HG03457 (cell line): ENCODE data around the gene RCAN3.
"Not testable (repeated sequence)": the region's sequence is repeated elsewhere in the genome, so short reads cannot be mapped to it uniquely, and the experiment has no call there.

Source experiments
- ATAC-seq: cut with Tn5 transposase; IDR thresholded peaks from one replicate; pipeline ENCODE4 v1.9.1; 2021; ENCODE audit warnings: moderate number of reproducible peaks; ENCODE audit not compliant: unreplicated experiment

RCAN3 gene

GRCh38 chr1:24502709-24503058, at the start of gene RCAN3:
Gene RCAN3, plus strand, starts transcription at chr1:24502836. Its CDS starts 11,537 bp downstream, at chr1:24514373.
- no peak for ATAC-seq

DNA sequence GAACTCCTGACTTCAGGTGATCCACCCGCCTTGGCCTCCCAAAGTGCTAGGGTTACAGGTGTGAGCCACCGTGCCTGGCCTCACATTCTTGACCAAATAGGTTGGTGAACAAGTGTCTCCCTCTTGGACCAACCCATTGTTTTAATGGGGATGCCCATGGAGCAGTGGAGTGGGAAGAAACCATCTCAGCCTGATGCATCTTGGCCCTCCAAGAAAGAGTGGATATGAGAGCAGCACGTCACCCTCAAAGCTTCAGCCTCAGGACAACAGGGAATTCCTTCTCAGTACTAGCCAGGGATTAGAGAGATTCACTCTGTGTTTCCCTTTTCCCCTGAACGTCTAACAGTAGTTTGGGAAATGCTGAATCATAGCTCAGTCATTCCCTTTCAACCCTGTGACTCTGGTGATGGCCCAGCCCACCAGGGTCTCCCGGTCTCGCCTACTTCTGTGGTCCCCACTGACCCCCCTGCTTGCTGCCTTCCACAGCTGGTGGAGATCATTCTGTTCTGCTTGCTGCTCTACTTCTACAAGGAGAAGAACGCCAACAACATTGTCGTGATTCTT, 49.6 kb upstream of the RCAN3 start:
- ATAC-seq = no peak

DNA sequence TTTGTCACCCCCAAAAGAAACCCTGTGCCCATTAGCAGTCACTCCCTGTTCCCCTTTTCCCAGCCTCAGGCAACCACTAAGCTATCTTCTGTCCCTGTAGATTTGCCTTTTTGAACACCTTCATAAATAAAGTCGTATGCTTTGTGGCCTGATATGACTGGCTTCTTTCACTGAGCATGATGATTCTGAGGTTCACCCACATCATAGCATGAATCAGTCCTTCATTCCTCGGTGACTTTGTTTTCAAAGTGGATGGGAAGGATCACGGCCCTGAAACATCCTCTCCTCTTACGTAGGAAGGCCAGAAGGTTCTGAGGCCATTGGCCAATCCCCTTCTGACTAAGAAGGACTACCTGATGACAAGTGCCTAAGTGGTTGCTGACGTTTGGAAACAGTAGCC, 48.0 kb upstream of the RCAN3 start:
- no peak for ATAC-seq

DNA sequence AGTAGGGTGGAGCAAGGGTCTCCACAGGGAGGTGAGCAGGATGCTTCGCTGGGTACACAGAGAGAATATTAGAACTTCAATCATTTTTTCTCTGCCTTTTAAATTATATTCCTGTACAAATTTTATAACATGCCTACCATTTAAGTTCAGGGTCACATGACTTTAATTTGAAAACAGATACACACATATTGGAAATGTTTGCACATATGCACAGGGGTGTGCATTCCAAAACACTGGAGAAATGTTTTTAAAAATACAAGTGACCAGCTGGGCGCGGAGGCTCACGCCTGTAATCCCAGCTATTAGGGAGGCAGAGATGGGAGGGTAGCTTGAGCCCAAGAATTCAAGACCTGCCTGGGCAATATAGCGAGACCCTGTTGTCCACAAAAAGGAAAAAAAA, 47.4 kb upstream of the RCAN3 start:
- ATAC-seq = no peak

- no peak for ATAC-seq
These were observed 44.8 kb upstream of the RCAN3 start for GRCh38 chr1:24457866-24458265.

DNA sequence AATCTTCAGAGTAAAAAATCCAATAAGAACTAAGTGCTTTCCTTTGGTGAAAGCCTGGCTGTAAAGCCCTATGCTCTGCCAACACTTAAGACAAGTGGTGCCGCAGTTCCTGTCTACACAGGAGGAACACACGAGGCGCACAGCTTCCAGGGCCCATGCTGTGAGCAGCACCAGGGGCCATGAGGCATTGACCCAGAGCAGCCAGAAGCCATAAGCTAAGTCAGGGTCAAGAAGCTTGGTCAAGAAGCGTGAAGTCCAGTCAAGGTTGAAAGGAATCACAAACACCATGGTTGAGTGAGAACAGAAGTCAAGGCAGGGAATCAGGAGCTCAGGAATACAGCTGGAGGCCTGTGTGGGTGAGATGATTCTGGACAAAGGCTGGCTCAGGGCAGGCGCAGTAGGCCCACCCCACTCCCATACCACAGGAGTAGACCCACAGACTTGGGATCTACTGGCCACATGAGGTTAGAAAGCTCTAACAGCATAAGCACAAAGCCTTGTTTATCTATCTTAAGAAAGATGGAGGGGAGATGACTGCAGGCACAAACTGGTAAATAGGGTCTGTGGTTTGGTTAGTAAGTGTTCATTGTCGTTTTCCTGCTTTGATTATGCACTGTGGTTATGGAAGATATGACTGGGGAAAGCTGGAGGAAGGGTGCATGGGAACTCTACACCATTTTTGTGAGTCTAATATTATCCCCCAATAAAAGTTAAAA, 42.9 kb upstream of the RCAN3 start:
- no peak for ATAC-seq

- not testable (repeated sequence) for ATAC-seq
These were observed 40.5 kb upstream of the RCAN3 start for GRCh38 chr1:24462128-24462527.

DNA sequence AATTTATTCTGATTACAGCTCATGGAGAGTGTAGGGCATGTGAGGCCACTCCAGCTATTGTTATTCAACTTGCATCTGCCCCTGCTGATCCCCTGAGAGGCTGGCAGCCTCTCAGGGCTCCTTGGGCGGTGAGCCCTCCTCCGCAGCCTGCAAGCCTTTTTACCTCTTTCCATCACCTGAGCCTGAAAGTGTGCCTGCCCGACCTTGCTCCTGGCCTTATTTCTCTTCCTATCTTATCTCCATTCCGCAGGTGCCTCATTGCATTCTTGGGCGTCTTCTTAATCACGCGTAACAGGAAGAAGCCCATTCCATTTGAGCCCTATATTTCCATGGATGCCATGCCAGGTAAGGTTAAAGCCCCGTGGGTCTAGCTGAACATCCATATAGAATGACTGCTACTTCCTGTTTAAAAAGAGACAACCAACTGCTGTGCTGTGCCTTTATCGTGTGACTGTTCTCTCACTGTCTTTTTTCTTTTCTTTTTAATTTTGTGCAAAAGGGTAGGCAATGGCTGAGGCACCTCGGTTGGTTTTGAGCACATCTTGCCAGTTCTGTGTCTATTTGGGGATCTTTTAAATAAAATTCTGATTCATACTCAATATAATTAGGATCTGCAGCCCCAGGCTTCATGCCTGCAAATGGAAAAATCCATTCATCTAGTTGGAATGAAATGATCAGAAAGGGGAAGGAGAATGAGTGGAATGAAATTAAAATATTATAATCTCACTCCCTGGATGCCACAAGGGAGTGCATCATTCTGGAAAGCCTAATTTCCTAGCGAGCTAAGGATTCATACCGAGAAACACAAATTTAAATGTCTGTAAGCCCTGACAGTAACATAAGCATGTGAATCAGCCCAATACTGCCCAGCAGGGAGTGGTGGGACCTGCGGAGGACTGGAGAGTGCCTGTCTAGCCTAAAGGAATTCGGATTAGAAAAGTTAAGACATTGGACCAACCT, 38.6 kb upstream of the RCAN3 start:
- ATAC-seq = no peak

DNA sequence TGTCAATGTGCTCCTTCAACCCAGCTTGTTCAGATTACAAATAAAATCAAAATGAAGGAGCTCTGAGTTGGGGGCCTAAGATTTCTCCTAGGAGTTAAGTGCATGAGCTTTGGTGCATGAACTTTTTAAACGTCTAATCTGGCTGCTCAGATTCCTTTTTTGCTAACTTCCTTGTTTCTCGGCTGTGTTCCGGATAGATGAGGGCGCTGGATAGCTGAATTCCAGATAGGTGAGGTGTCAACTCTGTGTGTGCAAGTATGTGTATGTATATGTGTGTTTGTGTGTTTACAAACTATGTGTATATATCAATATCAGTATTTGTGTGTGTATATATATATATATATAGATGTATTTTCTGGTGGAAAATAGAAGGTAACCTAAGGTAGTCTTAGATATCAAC, 37.5 kb upstream of the RCAN3 start:
- ATAC-seq = no peak

DNA sequence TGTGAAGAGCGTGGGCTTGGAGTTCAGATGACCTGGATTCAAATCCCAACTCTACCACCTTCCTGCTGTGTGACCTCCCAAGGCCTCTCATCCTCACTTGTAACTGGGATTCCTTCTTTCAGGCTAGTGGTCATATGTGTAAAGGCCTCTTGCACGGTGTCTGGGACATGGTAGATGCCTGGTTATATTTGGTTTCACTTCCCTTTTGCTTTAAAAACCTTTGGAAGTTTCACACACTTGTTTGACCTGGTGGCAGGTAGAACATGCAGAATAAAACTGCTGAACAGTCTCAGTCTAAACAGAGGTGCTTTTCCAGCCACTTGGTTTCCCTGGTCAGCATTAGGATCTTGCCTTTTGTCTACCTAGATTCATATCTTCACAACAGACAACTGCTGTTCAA, 37.0 kb upstream of the RCAN3 start:
- no peak for ATAC-seq

- ATAC-seq = no peak
These were observed 33.8 kb upstream of the RCAN3 start for GRCh38 chr1:24468685-24469316.

DNA sequence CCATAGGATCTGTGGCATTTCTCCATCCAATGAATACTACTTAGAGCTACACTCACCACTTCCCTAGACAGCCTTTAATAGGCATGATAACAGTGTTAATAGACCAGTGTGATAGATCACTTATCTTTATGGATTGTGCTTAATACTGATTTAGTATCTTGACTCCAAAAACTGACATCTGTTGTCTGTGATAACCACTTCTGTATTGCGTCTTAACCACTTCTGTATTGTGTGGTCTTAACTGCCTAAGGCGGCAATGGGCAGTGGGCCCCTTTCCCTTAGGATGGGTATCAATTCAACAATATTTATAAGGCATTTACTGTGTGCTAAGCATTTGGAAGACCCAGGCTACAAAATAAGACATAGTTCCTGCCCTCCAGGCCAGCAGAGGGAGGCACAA, 32.0 kb upstream of the RCAN3 start:
- ATAC-seq = no peak

- ATAC-seq = no peak
These were observed 29.9 kb upstream of the RCAN3 start for GRCh38 chr1:24472527-24473251.

- ATAC-seq = no peak
These were observed 28.4 kb upstream of the RCAN3 start for GRCh38 chr1:24474193-24474592.

GRCh38 chr1:24475700-24476099, 26.9 kb upstream of the RCAN3 start:
- no peak for ATAC-seq

DNA sequence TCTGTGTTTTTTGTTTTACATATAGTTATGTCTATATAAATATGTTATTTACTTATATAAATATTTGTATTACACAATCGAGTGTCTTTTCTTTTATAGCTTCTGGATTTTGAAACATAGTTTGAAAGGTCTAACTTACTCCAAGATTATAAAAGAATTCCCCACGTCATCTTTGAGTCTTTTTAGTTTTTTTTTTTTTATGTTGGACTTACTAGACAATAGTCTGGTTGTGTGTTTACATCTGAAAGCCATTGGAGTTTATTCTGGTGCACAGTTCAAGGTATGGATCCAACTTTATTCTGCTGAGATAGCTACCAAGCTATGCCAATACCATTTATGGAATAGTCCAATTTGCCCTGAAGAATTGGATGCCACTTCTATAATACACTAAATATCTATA, 26.1 kb upstream of the RCAN3 start:
- no peak for ATAC-seq

GRCh38 chr1:24477309-24477708, 25.3 kb upstream of the RCAN3 start:
- no peak for ATAC-seq

DNA sequence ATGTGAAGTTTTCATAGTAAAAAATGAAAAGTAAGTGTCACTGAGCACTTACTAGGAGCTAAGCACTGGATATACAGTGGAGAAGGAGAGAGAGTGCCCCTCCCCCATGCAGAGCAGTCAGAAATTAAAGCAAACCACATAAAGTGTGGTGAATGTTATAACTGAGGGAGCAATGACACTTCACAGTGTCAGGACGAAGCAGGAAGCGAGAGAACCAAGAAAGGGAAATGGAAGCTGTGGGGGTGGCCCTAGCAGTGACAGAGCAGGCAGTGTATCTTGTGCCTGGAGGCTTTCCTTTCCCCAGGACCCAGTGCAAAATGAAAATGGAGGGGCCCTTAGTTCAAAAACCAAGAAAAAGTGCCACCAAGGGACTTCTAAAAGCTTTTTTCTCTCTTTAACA, 21.5 kb upstream of the RCAN3 start:
- ATAC-seq = no peak

GRCh38 chr1:24481843-24482610, 20.6 kb upstream of the RCAN3 start:
- no peak for ATAC-seq

- no peak for ATAC-seq
These were observed 19.2 kb upstream of the RCAN3 start for GRCh38 chr1:24483441-24483840.
